ENCODE data around the gene ABLIM1.

ABLIM1 gene

GRCh38 chr10:114577133-114577532 lies 80.9 kb downstream of the ABLIM1 start:
- Histone ChIP-seq H3K9ac (no peak overlapping the region), H4K20me1 (no peaks in the 10 kb centered on the region), H3K9me3 (replicated peaks in 1 of 11) (no peaks in the 10 kb centered on the region), H3K4me1 (no peaks in the 10 kb centered on the region), H3K27me3 (no peaks in the 10 kb centered on the region), H3K4me2 (no peak overlapping the region), H3K4me3 (no peak overlapping the region), H3K27ac (no peak overlapping the region), H3K36me3 (no peaks in the 10 kb centered on the region)
- no peak for TF ChIP-seq Cebpa-rat (IDR thresholded peaks at IDR 0.05)

- Histone ChIP-seq H3K4me3 (no peak overlapping the region), H3K9me3 (replicated peaks in 1 of 11) (no peaks in the 10 kb centered on the region), H3K4me2 (no peak overlapping the region), H4K20me1 (no peaks in the 10 kb centered on the region), H3K4me1 (no peaks in the 10 kb centered on the region), H3K9ac (no peak overlapping the region), H3K27ac (no peak overlapping the region), H3K27me3 (no peaks in the 10 kb centered on the region), H3K36me3 (no peaks in the 10 kb centered on the region)
- no peak for TF ChIP-seq Cebpa-rat (IDR thresholded peaks at IDR 0.05)
Measured at GRCh38 chr10:114576716-114577115, 81.4 kb downstream of the ABLIM1 start.

GRCh38 chr10:114576132-114576487 lies 82.0 kb downstream of the ABLIM1 start:
- Histone ChIP-seq H3K4me3 (no peak overlapping the region), H3K27ac (no peak overlapping the region), H4K20me1 (no peaks in the 10 kb centered on the region), H3K27me3 (no peaks in the 10 kb centered on the region), H3K9ac (no peak overlapping the region), H3K4me2 (no peak overlapping the region), H3K36me3 (no peaks in the 10 kb centered on the region), H3K9me3 (replicated peaks in 1 of 11) (no peaks in the 10 kb centered on the region), H3K4me1 (no peaks in the 10 kb centered on the region)
- TF ChIP-seq Cebpa-rat (IDR thresholded peaks at IDR 0.05) = no peak

- Histone ChIP-seq H3K4me3 (no peak overlapping the region), H3K27me3 (no peaks in the 10 kb centered on the region), H3K27ac (no peak overlapping the region), H3K4me1 (no peaks in the 10 kb centered on the region), H3K9me3 (replicated peaks in 1 of 11) (no peaks in the 10 kb centered on the region), H3K9ac (no peak overlapping the region), H4K20me1 (no peaks in the 10 kb centered on the region), H3K36me3 (no peaks in the 10 kb centered on the region), H3K4me2 (no peak overlapping the region)
- TF ChIP-seq Cebpa-rat (IDR thresholded peaks at IDR 0.05) = no peak
Measured at GRCh38 chr10:114575417-114576131, 82.5 kb downstream of the ABLIM1 start.

- Histone ChIP-seq H3K4me1 (no peaks in the 10 kb centered on the region), H3K27me3 (no peaks in the 10 kb centered on the region), H3K27ac (no peak overlapping the region), H3K9me3 (replicated peaks in 1 of 11) (no peaks in the 10 kb centered on the region), H3K36me3 (no peaks in the 10 kb centered on the region), H3K4me2 (no peak overlapping the region), H3K9ac (no peak overlapping the region), H4K20me1 (no peaks in the 10 kb centered on the region), H3K4me3 (no peak overlapping the region)
- no peak for TF ChIP-seq Cebpa-rat (IDR thresholded peaks at IDR 0.05)
Measured at GRCh38 chr10:114573330-114574045, 84.6 kb downstream of the ABLIM1 start.

GRCh38 chr10:114571316-114571999 lies 86.6 kb downstream of the ABLIM1 start:
- Histone ChIP-seq H3K36me3 (no peaks in the 10 kb centered on the region), H3K4me2 (no peak overlapping the region)

GRCh38 chr10:114566064-114566463 lies 92.0 kb downstream of the ABLIM1 start:
- TF ChIP-seq Cebpa-rat (IDR thresholded peaks at IDR 0.05) = no peak
- H3K4me3 ChIP-seq = no peak overlapping the region
- no peaks in the 10 kb centered on the region for H3K36me3 ChIP-seq
- H3K27me3 ChIP-seq = no peaks in the 10 kb centered on the region
- H3K27ac ChIP-seq = no peak overlapping the region
- H3K4me1 ChIP-seq = no peaks in the 10 kb centered on the region
- H3K4me2 ChIP-seq = no peak overlapping the region
- H3K9ac ChIP-seq = no peak overlapping the region
- H4K20me1 ChIP-seq = no peaks in the 10 kb centered on the region
- H3K9me3 ChIP-seq (replicated peaks in 1 of 11) = no peaks in the 10 kb centered on the region

More at GRCh38 chr10:114571316-114571999, 86.6 kb downstream of the ABLIM1 start:
- no peak overlapping the region for H3K9ac ChIP-seq
- no peaks in the 10 kb centered on the region for H3K27me3 ChIP-seq
- H3K4me3 ChIP-seq = no peak overlapping the region
- H3K27ac ChIP-seq = no peak overlapping the region
- no peaks in the 10 kb centered on the region for H4K20me1 ChIP-seq
- H3K4me1 ChIP-seq = no peaks in the 10 kb centered on the region
- H3K9me3 ChIP-seq (replicated peaks in 1 of 11) = no peaks in the 10 kb centered on the region
- no peak for TF ChIP-seq Cebpa-rat (IDR thresholded peaks at IDR 0.05)

- no peak for TF ChIP-seq Cebpa-rat (IDR thresholded peaks at IDR 0.05)
- Histone ChIP-seq H3K27me3 (no peaks in the 10 kb centered on the region), H4K20me1 (no peaks in the 10 kb centered on the region), H3K9me3 (replicated peaks in 1 of 11) (no peaks in the 10 kb centered on the region), H3K27ac (no peak overlapping the region), H3K4me1 (no peaks in the 10 kb centered on the region), H3K4me3 (no peak overlapping the region), H3K4me2 (no peak overlapping the region), H3K36me3 (no peaks in the 10 kb centered on the region), H3K9ac (no peak overlapping the region)
Measured at GRCh38 chr10:114565066-114565465, 93.0 kb downstream of the ABLIM1 start.

- Histone ChIP-seq H3K4me3 (no peak overlapping the region), H3K9me3 (replicated peaks in 1 of 11) (peaks cover 23 to 38% (median 31%) of the 10 kb centered on the region in 11 experiments), H3K4me1 (no peaks in the 10 kb centered on the region), H3K4me2 (no peak overlapping the region), H3K27me3 (no peaks in the 10 kb centered on the region), H3K36me3 (no peaks in the 10 kb centered on the region), H4K20me1 (no peaks in the 10 kb centered on the region), H3K9ac (no peak overlapping the region), H3K27ac (no peak overlapping the region)
- no peak for TF ChIP-seq Cebpa-rat (IDR thresholded peaks at IDR 0.05)
Measured at GRCh38 chr10:114561008-114561523, 97.0 kb downstream of the ABLIM1 start.

Data from BLaER1 treated with 17β-estradiol and CSF1 and Interleukin-3, amounts not matched to agents 10 nM and 100 nM (cell line).